HFFc6 (cell line): ENCODE measurements around the gene CFAP97D2. TPM values are rescaled to one million over a fixed set of nuclear protein-coding genes. Genes with fewer than 3 reads are reported as not detected.
"Not testable (repeated sequence)": the region's sequence is repeated elsewhere in the genome, so short reads cannot be mapped to it uniquely, and the experiment has no call there.

Experiments
- DNase-seq: peaks from one replicate; pipeline ENCODE4 v3.0.0-alpha.2; 2018
- H3K27ac Mint-ChIP-seq: 2 replicates; pipeline ENCODE4 v1.8.0; 2020; ENCODE audit warnings: mild to moderate bottlenecking, mixed read lengths
- H3K27me3 Mint-ChIP-seq: 2 replicates; pipeline ENCODE4 v1.8.0; 2021; ENCODE audit warnings: mild to moderate bottlenecking, moderate library complexity, mixed read lengths; ENCODE audit not compliant: insufficient read depth
- H3K36me3 Mint-ChIP-seq: 2 replicates; pipeline ENCODE4 v1.8.0; 2021; ENCODE audit warnings: low read depth, mixed read lengths
- H3K4me1 Mint-ChIP-seq: 2 replicates; pipeline ENCODE4 v1.8.0; 2020; ENCODE audit warnings: low read depth, mixed read lengths
- H3K4me3 Mint-ChIP-seq: 2 replicates; pipeline ENCODE4 v1.8.0; 2020; ENCODE audit warnings: mild to moderate bottlenecking, moderate library complexity, mixed read lengths
- H3K9me3 Mint-ChIP-seq: 2 replicates; pipeline ENCODE4 v1.8.0; 2020; ENCODE audit warnings: mild to moderate bottlenecking, mixed read lengths
- CTCF ChIP-seq: fragments of 200-600 bp; sonication (generic); IDR thresholded peaks from 2 replicates; pipeline ENCODE4 v1.5.0; 2021; ENCODE audit warnings: antibody characterized with exemption, mild to moderate bottlenecking
- total RNA-seq, 6 experiments: library from RNA; stranded (reverse); fragmentation: NEBNext Ultra II Directional; extraction: Animal tissue kit (Norgen Biotek cat#: 25700); gene quantifications; 2 replicates in 1 of 6; 3 replicates in 5 of 6; pipeline ENCODE4 v1.2.3, GENCODE V29; 2021

CFAP97D2 gene
- total RNA-seq, 6 experiments from 2014 or later: not detected

GRCh38 chr13:114146173-114146572 is 32.9 kb upstream of the CFAP97D2 start:
- H3K27me3 Mint-ChIP-seq: peaks cover 16% of the 10 kb centered on the region
- H3K9me3 Mint-ChIP-seq: no peaks in the 10 kb centered on the region
- TF ChIP-seq CTCF: no peak
- no peaks in the 10 kb centered on the region for H3K4me1 Mint-ChIP-seq
- no peaks in the 10 kb centered on the region for H3K36me3 Mint-ChIP-seq
- no peak for DNase-seq
- no peak overlapping the region for H3K4me3 Mint-ChIP-seq
- no peak overlapping the region for H3K27ac Mint-ChIP-seq

- TF ChIP-seq CTCF: no peak
- Mint-ChIP-seq H3K27ac (no peak overlapping the region), H3K27me3 (peaks cover 16% of the 10 kb centered on the region), H3K36me3 (no peaks in the 10 kb centered on the region), H3K9me3 (no peaks in the 10 kb centered on the region), H3K4me1 (no peaks in the 10 kb centered on the region), H3K4me3 (no peak overlapping the region)
- DNase-seq: no peak
Measured at GRCh38 chr13:114146629-114147028, 32.4 kb upstream of the CFAP97D2 start.

- DNase-seq: no peak
- no peaks in the 10 kb centered on the region for H3K9me3 Mint-ChIP-seq
- peaks cover 19% of the 10 kb centered on the region for H3K27me3 Mint-ChIP-seq
Measured at GRCh38 chr13:114147803-114148520, 31.1 kb upstream of the CFAP97D2 start.

GRCh38 chr13:114148521-114148855 is 30.6 kb upstream of the CFAP97D2 start:
- no peak overlapping the region for H3K27ac Mint-ChIP-seq
- peaks cover 19% of the 10 kb centered on the region for H3K27me3 Mint-ChIP-seq
- no peaks in the 10 kb centered on the region for H3K9me3 Mint-ChIP-seq
- no peak for DNase-seq
- no peak overlapping the region for H3K4me3 Mint-ChIP-seq
- TF ChIP-seq CTCF: no peak
- peaks cover 4% of the 10 kb centered on the region; the same call in 1 of the 2 replicates for H3K4me1 Mint-ChIP-seq
- H3K36me3 Mint-ChIP-seq: no peaks in the 10 kb centered on the region

More at GRCh38 chr13:114147803-114148520, 31.1 kb upstream of the CFAP97D2 start:
- Mint-ChIP-seq H3K4me3 (no peak overlapping the region), H3K36me3 (no peaks in the 10 kb centered on the region), H3K4me1 (no peaks in the 10 kb centered on the region), H3K27ac (no peak overlapping the region)
- TF ChIP-seq CTCF: no peak

GRCh38 chr13:114148886-114149285 is 30.2 kb upstream of the CFAP97D2 start:
- not testable (repeated sequence) for DNase-seq, H3K4me3 Mint-ChIP-seq, H3K36me3 Mint-ChIP-seq, H3K27ac Mint-ChIP-seq, H3K9me3 Mint-ChIP-seq, H3K4me1 Mint-ChIP-seq
- H3K27me3 Mint-ChIP-seq: peaks cover 19% of the 10 kb centered on the region

GRCh38 chr13:114149774-114150740 is 29.0 kb upstream of the CFAP97D2 start:
- DNase-seq: no peak
- peaks cover 4% of the 10 kb centered on the region for H3K9me3 Mint-ChIP-seq
- H3K27ac Mint-ChIP-seq: no peak overlapping the region
- H3K4me3 Mint-ChIP-seq: no peak overlapping the region
- H3K27me3 Mint-ChIP-seq: peaks cover 19% of the 10 kb centered on the region
- H3K4me1 Mint-ChIP-seq: peaks cover 7% of the 10 kb centered on the region; the same call in 1 of the 2 replicates
- no peaks in the 10 kb centered on the region for H3K36me3 Mint-ChIP-seq
- TF ChIP-seq CTCF: no peak
